KMS-11 (cell line): ENCODE data around the gene NACA2.
"Not testable (repeated sequence)": the region's sequence is repeated elsewhere in the genome, so short reads cannot be mapped to it uniquely, and the experiment has no call there.

Experiments used
- H2AFZ ChIP-seq: fragments of 200-600 bp; sonication (generic); 2 replicates; pipeline ENCODE4 v1.6.1; 2016; ENCODE audit warnings: antibody characterized with exemption, mixed run types, low read depth
- H3K27ac ChIP-seq: fragments of 200-600 bp; sonication (generic); 2 replicates; pipeline ENCODE4 v1.6.1; 2016; ENCODE audit warnings: mild to moderate bottlenecking, mixed run types
- H3K27me3 ChIP-seq: fragments of 200-600 bp; sonication (generic); 2 replicates; pipeline ENCODE4 v1.6.1; 2017; ENCODE audit warnings: mild to moderate bottlenecking, low read depth, mixed run types, moderate library complexity; ENCODE audit not compliant: insufficient read depth
- H3K36me3 ChIP-seq: fragments of 200-600 bp; sonication (generic); 2 replicates; pipeline ENCODE4 v1.6.1; 2017; ENCODE audit warnings: mild to moderate bottlenecking, mixed run types; ENCODE audit not compliant: insufficient read depth
- H3K4me1 ChIP-seq: fragments of 200-600 bp; sonication (generic); 2 replicates; pipeline ENCODE4 v1.6.1; 2016; ENCODE audit warnings: mild to moderate bottlenecking, low read depth, mixed run types; ENCODE audit not compliant: poor library complexity, severe bottlenecking
- H3K4me2 ChIP-seq: fragments of 200-600 bp; sonication (generic); 2 replicates; pipeline ENCODE4 v1.7.0; 2016; ENCODE audit warnings: mild to moderate bottlenecking, mixed run types
- H3K4me3 ChIP-seq: fragments of 200-600 bp; sonication (generic); IDR thresholded peaks from 2 replicates; pipeline ENCODE4 v1.6.1; 2017; ENCODE audit warnings: low read depth, low read length, mixed read lengths; ENCODE audit not compliant: insufficient read depth
- H3K79me2 ChIP-seq: fragments of 200-600 bp; sonication (generic); 2 replicates; pipeline ENCODE4 v1.6.1; 2016; ENCODE audit warnings: low read depth, mixed run types; ENCODE audit not compliant: insufficient read depth
- H3K9ac ChIP-seq: fragments of 200-600 bp; sonication (generic); 2 replicates; pipeline ENCODE4 v1.6.1; 2016; ENCODE audit warnings: mild to moderate bottlenecking, mixed run types
- H4K20me1 ChIP-seq: fragments of 200-600 bp; sonication (generic); 2 replicates; pipeline ENCODE4 v1.6.1; 2016; ENCODE audit warnings: mild to moderate bottlenecking, mixed run types; ENCODE audit not compliant: insufficient read depth
- CTCF ChIP-seq: fragments of 200-600 bp; sonication (generic); conservative IDR thresholded peaks from 2 replicates; pipeline ENCODE4 v1.6.1; 2017; ENCODE audit warnings: low read depth, mild to moderate bottlenecking, antibody characterized with exemption, low read length, moderate library complexity, mixed read lengths

Gene NACA2

DNA sequence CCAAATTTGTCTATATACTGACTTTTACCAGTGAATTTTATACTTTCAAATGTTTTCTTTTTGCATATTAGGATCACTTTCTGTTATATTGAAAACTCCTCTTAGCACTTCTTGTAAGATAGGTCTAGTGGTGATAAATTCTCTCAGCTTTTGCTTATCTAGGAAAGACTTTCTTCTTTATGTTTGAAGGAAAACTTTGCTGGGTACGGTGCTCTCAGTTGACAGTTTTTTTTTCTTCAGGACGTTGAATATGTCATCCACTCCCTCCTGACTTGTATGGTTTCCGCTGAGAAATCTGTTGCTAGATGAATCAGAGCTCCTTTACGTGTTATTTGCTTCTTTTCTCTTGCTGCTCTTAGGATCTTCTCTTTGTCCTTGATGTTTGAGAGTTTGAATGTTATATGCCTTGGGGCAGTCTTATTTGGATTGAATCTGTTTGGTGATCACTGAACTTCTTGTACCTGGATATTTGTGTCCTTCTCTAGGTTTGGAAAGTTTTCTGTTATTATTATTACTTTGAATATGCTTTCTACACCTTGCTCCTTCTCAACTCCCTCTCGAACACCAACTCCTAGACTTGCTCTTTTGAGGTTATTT, 44.0 kb upstream of the NACA2 start:
- H3K36me3 ChIP-seq = no peaks in the 10 kb centered on the region
- TF ChIP-seq CTCF = no peak
- no peaks in the 10 kb centered on the region for H3K27me3 ChIP-seq
- no peak overlapping the region for H3K27ac ChIP-seq
- no peak overlapping the region for H3K4me3 ChIP-seq
- no peaks in the 10 kb centered on the region for H4K20me1 ChIP-seq
- H2AFZ ChIP-seq = no peak overlapping the region
- H3K79me2 ChIP-seq = no peaks in the 10 kb centered on the region
- H3K9ac ChIP-seq = no peak overlapping the region
- H3K4me2 ChIP-seq = no peak overlapping the region
- H3K4me1 ChIP-seq = no peaks in the 10 kb centered on the region

- Histone ChIP-seq H4K20me1 (no peaks in the 10 kb centered on the region), H3K4me3 (no peak overlapping the region), H3K79me2 (no peaks in the 10 kb centered on the region), H3K9ac (no peak overlapping the region), H3K27me3 (no peaks in the 10 kb centered on the region), H3K4me2 (no peak overlapping the region), H3K4me1 (no peaks in the 10 kb centered on the region), H3K36me3 (no peaks in the 10 kb centered on the region), H2AFZ (no peak overlapping the region), H3K27ac (no peak overlapping the region)
- TF ChIP-seq CTCF = no peak
These were observed 43.1 kb upstream of the NACA2 start for GRCh38 chr17:61634011-61634539.

- Histone ChIP-seq H3K4me2 (no peak overlapping the region), H3K27me3 (no peaks in the 10 kb centered on the region), H3K79me2 (no peaks in the 10 kb centered on the region), H3K4me3 (no peak overlapping the region), H4K20me1 (no peaks in the 10 kb centered on the region), H3K4me1 (no peaks in the 10 kb centered on the region), H2AFZ (no peak overlapping the region), H3K27ac (no peak overlapping the region), H3K36me3 (no peaks in the 10 kb centered on the region), H3K9ac (no peak overlapping the region)
- no peak for TF ChIP-seq CTCF
These were observed 41.8 kb upstream of the NACA2 start for GRCh38 chr17:61632826-61633225.

- Histone ChIP-seq H2AFZ (no peak overlapping the region), H3K79me2 (no peaks in the 10 kb centered on the region), H3K36me3 (no peaks in the 10 kb centered on the region), H3K27ac (no peak overlapping the region), H3K27me3 (no peaks in the 10 kb centered on the region), H4K20me1 (no peaks in the 10 kb centered on the region), H3K4me2 (no peak overlapping the region), H3K4me3 (no peak overlapping the region), H3K9ac (no peak overlapping the region), H3K4me1 (no peaks in the 10 kb centered on the region)
- TF ChIP-seq CTCF = no peak
These were observed 40.8 kb upstream of the NACA2 start for GRCh38 chr17:61631800-61632199.

GRCh38 chr17:61628158-61628557, 37.1 kb upstream of the NACA2 start:
- not testable (repeated sequence) for H3K4me3 ChIP-seq, H3K36me3 ChIP-seq, H3K79me2 ChIP-seq, H3K4me2 ChIP-seq, H3K27me3 ChIP-seq, H3K9ac ChIP-seq, H2AFZ ChIP-seq, H3K27ac ChIP-seq, H3K4me1 ChIP-seq, H4K20me1 ChIP-seq
